Common myeloid progenitor, CD34-positive (primary cell): ENCODE results near the gene THUMPD3. TPM values are rescaled to one million over a fixed set of nuclear protein-coding genes. Genes with fewer than 3 reads are reported as not detected.

Experiments used
- CTCF ChIA-PET: fragments of 350-600 bp; sonication (Branson Sonifier 250); formaldehyde crosslinking; loops from one replicate; lab custom pipeline; 2021; ENCODE audit warnings: antibody characterized with exemption; lab: Charles Lee
- POLR2A ChIA-PET: fragments of 350-600 bp; sonication (Branson Sonifier 250); formaldehyde crosslinking; loops from one replicate; lab custom pipeline; 2021; ENCODE audit warnings: antibody characterized with exemption; lab: Charles Lee
- DNase-seq, 3 donors: peaks; one replicate each; pipeline versions ENCODE4 v3.0.0 to v3.0.0-alpha.2; 2013
- H3K27ac ChIP-seq, 2 experiments: 1 replicate in 1 of 2; 2 replicates in 1 of 2; pipeline ENCODE4 v1.7.0; 2013; ENCODE audit warnings: inconsistent platforms in 2 of 2, low read length in 2 of 2, mild to moderate bottlenecking in 2 of 2, low read depth in 1 of 2, moderate library complexity in 1 of 2; ENCODE audit not compliant: severe bottlenecking in 2 of 2, insufficient read depth in 1 of 2, poor library complexity in 1 of 2
- H3K27me3 ChIP-seq, 5 experiments: replicated peaks in 2 of 5; 1 replicate in 3 of 5; 2 replicates in 2 of 5; pipeline versions ENCODE4 v1.6.1 to v1.7.0; 2013; ENCODE audit warnings: low read length in 4 of 5, mild to moderate bottlenecking in 2 of 5, moderate library complexity in 2 of 5, inconsistent platforms in 1 of 5; ENCODE audit not compliant: insufficient read depth in 5 of 5, control insufficient read depth in 4 of 5
- H3K36me3 ChIP-seq, 4 experiments: 1 replicate in 2 of 4; 2 replicates in 2 of 4; pipeline versions ENCODE4 v1.6.1 to v1.7.0; 2013; ENCODE audit warnings: low read length in 3 of 4, control low read depth in 1 of 4, mild to moderate bottlenecking in 1 of 4; ENCODE audit not compliant: control insufficient read depth in 4 of 4, insufficient read depth in 4 of 4
- H3K4me1 ChIP-seq, 4 experiments: 1 replicate in 3 of 4; 2 replicates in 1 of 4; pipeline versions ENCODE4 v1.6.1 to v1.7.1; 2013; ENCODE audit warnings: low read length in 3 of 4, mild to moderate bottlenecking in 3 of 4, control low read depth in 1 of 4, inconsistent platforms in 1 of 4, moderate library complexity in 1 of 4; ENCODE audit not compliant: control insufficient read depth in 4 of 4, insufficient read depth in 4 of 4; ENCODE audit errors: control extremely low read depth in 1 of 4
- H3K4me3 ChIP-seq, 7 experiments: 1 replicate in 4 of 7; 2 replicates in 3 of 7; pipeline versions ENCODE4 v1.5.1 to v1.7.0; 2013; ENCODE audit warnings: mild to moderate bottlenecking in 7 of 7, low read length in 6 of 7, moderate library complexity in 6 of 7, inconsistent platforms in 2 of 7, low read depth in 2 of 7, control low read depth in 1 of 7; ENCODE audit not compliant: insufficient read depth in 4 of 7, control insufficient read depth in 1 of 7; ENCODE audit errors: extremely low read depth in 1 of 7
- H3K9me3 ChIP-seq, 5 experiments: 1 replicate in 4 of 5; 2 replicates in 1 of 5; pipeline versions ENCODE4 v1.6.1 to v1.7.1; 2013; ENCODE audit warnings: low read length in 4 of 5, mild to moderate bottlenecking in 2 of 5, inconsistent platforms in 1 of 5, low read depth in 1 of 5, moderate library complexity in 1 of 5; ENCODE audit not compliant: control insufficient read depth in 4 of 5, insufficient read depth in 2 of 5; ENCODE audit errors: control extremely low read depth in 1 of 5
- WGBS: methylation state at CpG from one replicate; pipeline ENCODE4 v1.1.5; 2013; ENCODE audit not compliant: insufficient coverage; 5-methylcytosine and 5-hydroxymethylcytosine counted together
- polyA plus RNA-seq: library from polyadenylated mRNA; unstranded; fragments of 120-200 nt; gene quantifications from one replicate; pipeline ENCODE4 v1.2.1, GENCODE V29; 2013

The THUMPD3 gene, protein sequence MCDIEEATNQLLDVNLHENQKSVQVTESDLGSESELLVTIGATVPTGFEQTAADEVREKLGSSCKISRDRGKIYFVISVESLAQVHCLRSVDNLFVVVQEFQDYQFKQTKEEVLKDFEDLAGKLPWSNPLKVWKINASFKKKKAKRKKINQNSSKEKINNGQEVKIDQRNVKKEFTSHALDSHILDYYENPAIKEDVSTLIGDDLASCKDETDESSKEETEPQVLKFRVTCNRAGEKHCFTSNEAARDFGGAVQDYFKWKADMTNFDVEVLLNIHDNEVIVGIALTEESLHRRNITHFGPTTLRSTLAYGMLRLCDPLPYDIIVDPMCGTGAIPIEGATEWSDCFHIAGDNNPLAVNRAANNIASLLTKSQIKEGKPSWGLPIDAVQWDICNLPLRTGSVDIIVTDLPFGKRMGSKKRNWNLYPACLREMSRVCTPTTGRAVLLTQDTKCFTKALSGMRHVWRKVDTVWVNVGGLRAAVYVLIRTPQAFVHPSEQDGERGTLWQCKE
- 27.5 TPM for polyA plus RNA-seq

DNA sequence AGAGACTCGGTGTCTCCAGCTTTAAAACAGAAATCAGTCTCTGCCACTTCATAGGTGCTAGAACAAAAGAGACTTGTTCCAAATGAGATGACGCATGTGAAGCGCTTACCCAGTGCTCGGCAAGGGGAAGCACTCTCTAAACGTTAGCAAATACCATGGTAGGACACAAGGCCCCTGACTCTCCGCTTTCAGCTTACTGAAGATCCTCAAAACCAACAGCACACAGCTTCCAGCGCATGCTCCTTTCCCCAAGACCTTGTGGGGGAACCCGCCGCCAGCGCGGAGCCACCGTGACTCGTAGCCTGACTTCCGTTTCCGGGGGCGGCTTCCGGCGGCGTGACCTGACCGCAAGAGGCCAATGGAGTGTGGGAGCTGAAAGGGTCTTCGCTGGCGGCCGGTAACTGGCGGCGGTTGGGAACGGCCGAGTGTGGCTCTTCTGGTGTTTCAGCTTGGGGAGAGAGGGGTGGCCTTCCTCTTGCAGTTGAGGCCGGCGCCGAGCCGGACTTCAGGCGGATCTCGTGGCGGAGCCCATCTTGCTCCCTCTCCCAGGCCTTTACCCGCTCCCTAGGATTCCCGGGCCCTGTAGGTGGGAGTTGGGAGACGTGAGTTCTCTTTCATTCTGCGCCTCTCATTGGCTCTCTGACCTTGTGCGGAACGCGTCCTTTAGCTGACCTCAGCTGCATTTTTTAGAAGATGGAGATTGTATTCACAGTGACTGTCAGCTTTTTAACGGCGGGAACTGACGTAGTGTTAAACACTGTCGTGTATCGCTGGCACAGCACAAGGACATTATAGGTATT, at the start of gene THUMPD3:
THUMPD3 (plus strand) TSS at position 324 of the 800 bp plus-strand sequence. CDS start 2,015 bp downstream, outside the sequence.
- Histone ChIP-seq H3K27ac (peak within 1 kb of the TSS; percentile 95 to 98), H3K4me1 (peaks cover 9 to 14% (median 11%) of the 10 kb centered on the region in 4 experiments), H3K27me3 (no peaks in the 10 kb centered on the region), H3K36me3 (peaks cover 3 to 25% (median 13%) of the 10 kb centered on the region in 4 experiments), H3K9me3 (no peaks in the 10 kb centered on the region), H3K4me3 (peak within 1 kb of the TSS; percentile 62 to 88 (median 81))
- 2% methylated on average over 38 of the region's 46 CpGs for WGBS
- ChIA-PET CTCF (interaction anchor here (0.8 to 4.6 kb wide), 11 partner anchors 9 to 62 kb away, joined by 3 to 42 read pairs (median 8); no protein-coding TSS in a partner anchor), POLR2A (interaction anchor here (0.6 to 4.1 kb wide), 12 partner anchors 8 to 128 kb away, joined by 3 to 70 read pairs (median 4); partner anchors contain the start of gene SETD5)
- peak; percentile 96 to 99 (median 98) for DNase-seq

DNA sequence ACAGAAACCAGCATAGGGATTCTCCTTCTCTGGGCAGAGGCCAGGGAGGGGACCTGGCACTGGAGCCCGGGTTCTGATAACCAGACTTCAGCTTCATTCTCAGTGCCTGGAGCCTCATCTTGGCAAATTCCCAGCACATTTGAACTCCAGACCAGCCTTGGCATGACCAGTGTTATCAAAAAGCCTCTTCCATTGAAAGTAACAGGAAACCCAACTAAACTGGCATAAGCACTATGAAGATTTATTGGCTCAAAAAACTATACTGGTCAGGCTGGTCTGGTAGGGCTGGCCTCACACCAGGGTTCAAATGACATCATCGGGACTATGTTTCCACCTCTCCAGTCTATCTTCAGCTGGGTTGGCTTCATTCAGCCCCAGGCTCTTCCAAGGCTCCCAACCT, 48.1 kb upstream of the THUMPD3 start:
- ChIA-PET POLR2A (no interaction called here), CTCF (interaction anchor here (0.5 to 1.2 kb wide), 2 partner anchors 13 to 344 kb away, joined by 3 to 5 read pairs; no protein-coding TSS in a partner anchor)
- 91% methylated on average over 2 of the region's 2 CpGs for WGBS

DNA sequence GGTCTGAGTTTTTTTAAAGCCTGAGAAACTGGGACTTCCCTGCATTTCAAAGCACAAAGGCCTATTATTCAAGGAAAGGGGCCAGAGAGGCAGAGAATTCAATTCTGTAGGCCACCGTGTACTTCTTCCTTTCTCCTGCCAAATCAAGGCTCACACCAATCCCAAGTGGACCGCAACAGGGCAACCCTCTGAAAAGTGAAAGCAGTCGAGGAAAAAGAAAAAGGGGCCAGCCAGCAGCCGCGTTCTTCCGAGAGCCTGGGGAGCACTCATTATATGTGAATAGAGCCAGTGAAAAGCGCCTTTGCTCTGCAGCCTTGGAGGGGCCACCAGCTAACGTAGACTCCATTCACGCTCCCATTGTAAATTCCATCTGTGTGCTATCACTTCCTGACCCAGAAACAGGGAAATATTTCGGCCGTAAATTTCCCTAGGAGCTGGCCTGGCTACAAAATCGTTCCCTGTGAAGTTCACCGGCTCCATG, 45.9 kb upstream of the THUMPD3 start:
- DNase-seq = no peak
- 75% methylated on average over 11 of the region's 13 CpGs for WGBS
- POLR2A ChIA-PET = no interaction called here
- Histone ChIP-seq H3K9me3 (no peaks in the 10 kb centered on the region), H3K4me1 (no peaks in the 10 kb centered on the region), H3K36me3 (no peaks in the 10 kb centered on the region), H3K4me3 (no peak overlapping the region), H3K27ac (no peak overlapping the region), H3K27me3 (peaks cover 0 to 2% (median 0%) of the 10 kb centered on the region in 5 experiments)
- CTCF ChIA-PET = interaction anchor here (0.6 to 0.9 kb wide), 2 partner anchors 13 to 96 kb away, joined by 3 to 5 read pairs; no protein-coding TSS in a partner anchor

More for the DNA sequence above, 48.1 kb upstream of the THUMPD3 start:
- H3K4me1 ChIP-seq = no peaks in the 10 kb centered on the region
- DNase-seq = no peak
- H3K27me3 ChIP-seq = peaks cover 0 to 2% (median 0%) of the 10 kb centered on the region in 5 experiments
- no peaks in the 10 kb centered on the region for H3K36me3 ChIP-seq
- no peak overlapping the region for H3K27ac ChIP-seq
- H3K4me3 ChIP-seq = no peak overlapping the region
- H3K9me3 ChIP-seq = no peaks in the 10 kb centered on the region

DNA sequence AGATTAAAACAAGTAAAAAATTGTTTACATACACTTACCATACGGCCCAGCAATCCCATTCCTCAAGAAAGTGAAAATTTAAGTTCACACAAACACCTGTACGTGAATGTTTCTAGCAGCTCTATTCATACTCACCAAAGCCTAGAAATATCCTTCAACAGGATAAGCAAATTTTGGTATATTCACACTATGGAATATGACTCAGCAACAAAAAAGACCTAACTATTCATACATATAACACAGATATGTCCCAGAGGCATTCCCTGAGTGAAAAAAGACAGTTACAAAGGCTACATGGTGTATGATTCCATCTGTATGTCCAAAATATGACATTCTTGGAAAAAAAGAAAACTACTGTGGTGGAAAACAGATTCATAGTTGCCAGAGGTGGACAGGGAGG, 40.1 kb upstream of the THUMPD3 start:
- WGBS = 95% methylated on average over 2 of the region's 2 CpGs
- Histone ChIP-seq H3K27ac (no peak overlapping the region), H3K27me3 (no peaks in the 10 kb centered on the region), H3K36me3 (no peaks in the 10 kb centered on the region), H3K4me3 (no peak overlapping the region), H3K4me1 (no peaks in the 10 kb centered on the region), H3K9me3 (peaks cover 0 to 6% (median 0%) of the 10 kb centered on the region in 5 experiments)
- no peak for DNase-seq
- CTCF ChIA-PET = interaction anchor here (1.4 kb wide), 1 partner anchor 8 kb away, joined by 4 read pairs; no protein-coding TSS in a partner anchor
- POLR2A ChIA-PET = no interaction called here

DNA sequence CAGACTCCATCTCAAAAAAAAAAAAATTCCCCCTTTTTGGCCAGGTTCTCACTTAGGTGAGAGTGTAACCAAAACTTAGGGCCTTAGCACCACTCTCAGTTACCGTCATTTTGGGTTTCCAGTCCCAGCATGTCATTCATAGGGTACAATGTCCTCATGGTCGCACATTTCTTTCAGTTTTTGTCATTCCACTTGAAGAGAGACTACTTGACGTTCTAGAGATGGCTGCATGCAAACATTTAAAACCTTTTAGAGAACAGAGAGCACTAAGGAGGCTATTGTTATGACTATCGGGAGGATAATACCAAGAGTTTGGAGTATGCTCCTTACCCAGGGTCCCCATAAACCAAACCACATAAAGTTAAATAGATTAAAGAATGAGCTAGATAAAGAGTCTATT, 37.9 kb upstream of the THUMPD3 start:
- WGBS = 95% methylated on average over 2 of the region's 4 CpGs
- POLR2A ChIA-PET = no interaction called here
- Histone ChIP-seq H3K9me3 (peaks cover 0 to 7% (median 0%) of the 10 kb centered on the region in 5 experiments), H3K4me1 (no peaks in the 10 kb centered on the region), H3K36me3 (no peaks in the 10 kb centered on the region), H3K4me3 (no peak overlapping the region), H3K27me3 (no peaks in the 10 kb centered on the region), H3K27ac (no peak overlapping the region)
- no peak for DNase-seq
- CTCF ChIA-PET = no interaction called here

DNA sequence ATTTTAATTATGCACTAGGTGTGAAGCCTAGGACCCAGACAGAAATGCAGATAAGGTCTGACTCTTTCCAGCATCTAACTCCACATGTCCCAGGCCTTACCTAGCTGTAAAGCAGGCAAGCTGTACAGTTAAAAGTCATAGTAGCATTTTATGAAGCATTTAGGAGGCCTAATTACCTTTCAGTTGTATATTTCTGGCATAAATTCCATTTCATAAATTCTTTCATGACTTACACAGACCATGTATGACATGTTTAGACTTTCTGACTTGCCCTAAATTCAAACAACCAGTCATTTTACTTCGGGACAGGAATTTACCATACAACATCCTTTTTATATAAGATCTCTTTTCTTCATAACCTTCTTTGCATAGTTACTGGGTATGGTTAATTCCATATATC, 35.3 kb upstream of the THUMPD3 start:
- no peak for DNase-seq
- Histone ChIP-seq H3K4me3 (no peak overlapping the region), H3K4me1 (no peaks in the 10 kb centered on the region), H3K27ac (no peak overlapping the region), H3K9me3 (peaks cover 0 to 7% (median 0%) of the 10 kb centered on the region in 5 experiments), H3K36me3 (no peaks in the 10 kb centered on the region), H3K27me3 (no peaks in the 10 kb centered on the region)
- WGBS = no CpG with 5 or more reads among the region's 1 CpG
- POLR2A ChIA-PET = no interaction called here
- CTCF ChIA-PET = no interaction called here
